Measurements from ENCODE around the gene BIRC5.
A peak's percentile ranks its signal among the peaks of the same experiment; 100 is the strongest.
"Not testable (repeated sequence)": the region's sequence is repeated elsewhere in the genome, so short reads cannot be mapped to it uniquely, and the experiment has no call there.

BIRC5 gene

GRCh38 chr17:78228176-78228575 is 14.1 kb downstream of the BIRC5 start:
- ATAC-seq (no peak), DNase-seq (no peak)
- H3K4me1 Mint-ChIP-seq, result peaks cover 35% of the 10 kb centered on the region
- peaks cover 70% of the 10 kb centered on the region for H3K27me3 Mint-ChIP-seq
- H3K27ac Mint-ChIP-seq, result no peak overlapping the region
- H3K9me3 Mint-ChIP-seq, result no peaks in the 10 kb centered on the region
- no peak overlapping the region for H3K4me3 Mint-ChIP-seq

GRCh38 chr17:78230252-78230962 is 16.4 kb downstream of the BIRC5 start:
- no peak for DNase-seq
- H3K27ac Mint-ChIP-seq, result no peak overlapping the region
- H3K4me3 Mint-ChIP-seq, result no peak overlapping the region
- no peaks in the 10 kb centered on the region for H3K9me3 Mint-ChIP-seq
- peaks cover 35% of the 10 kb centered on the region for H3K4me1 Mint-ChIP-seq
- no peak for ATAC-seq
- peaks cover 79% of the 10 kb centered on the region for H3K27me3 Mint-ChIP-seq

DNA sequence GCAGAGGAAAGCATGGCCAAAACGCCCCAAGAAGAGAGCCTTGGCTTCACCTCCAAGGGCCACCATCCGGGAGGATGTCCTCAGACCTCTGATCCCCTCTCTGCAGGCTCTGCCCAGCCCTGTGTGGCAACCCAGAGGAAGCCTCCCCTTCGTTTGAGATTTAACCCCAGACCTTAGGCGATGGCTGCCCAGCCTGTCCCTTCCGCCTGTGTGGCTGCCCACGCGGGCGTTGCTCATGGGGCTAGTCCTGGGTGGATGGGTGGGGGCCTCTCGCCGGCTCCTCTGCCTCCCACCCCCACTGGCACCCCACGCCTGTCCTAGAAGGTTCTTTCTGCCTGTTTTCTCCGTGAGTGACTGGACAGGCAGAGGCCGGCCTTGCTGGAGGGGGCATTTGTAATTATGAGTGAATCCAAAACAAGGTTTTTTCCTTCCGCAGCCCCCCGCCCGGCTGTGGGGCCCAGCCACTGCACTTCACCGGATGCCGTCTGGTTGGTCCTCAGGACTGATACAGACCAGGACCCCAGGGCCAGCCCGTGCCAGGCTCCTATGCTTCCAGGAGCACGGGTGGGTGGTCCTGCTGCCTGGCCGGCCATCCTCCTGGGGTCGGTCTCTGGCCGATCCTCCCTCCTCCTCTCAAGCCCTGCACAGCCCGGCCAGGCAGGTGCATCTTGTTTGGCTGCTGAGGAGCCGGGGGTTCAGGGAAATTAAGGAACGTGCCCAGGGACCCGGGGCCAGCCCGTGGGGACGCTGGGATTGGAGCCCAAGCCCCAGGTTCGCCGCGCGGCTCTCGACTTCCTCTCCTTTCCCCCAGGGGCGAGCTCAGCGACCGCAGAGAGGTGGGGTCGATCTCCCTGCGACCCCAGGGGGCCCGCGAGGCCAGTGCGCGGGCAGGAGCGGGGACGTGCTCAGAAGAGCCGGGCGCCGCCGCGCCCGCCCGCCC is 17.2 kb downstream of the BIRC5 start, which contains the start of gene TMEM235:
TSS of gene TMEM235 (plus strand) at position 636 of the 940 bp plus-strand sequence. CDS start 393 bp downstream, outside the sequence.
- ATAC-seq, result no peak
- H3K4me3 Mint-ChIP-seq, result peak within 1 kb of the TSS; percentile 49 to 62
- no peak for DNase-seq
- peaks cover 78% of the 10 kb centered on the region for H3K27me3 Mint-ChIP-seq
- H3K9me3 Mint-ChIP-seq, result no peaks in the 10 kb centered on the region
- H3K4me1 Mint-ChIP-seq, result peaks cover 35% of the 10 kb centered on the region
- no peak within 1 kb of the TSS for H3K27ac Mint-ChIP-seq

DNA sequence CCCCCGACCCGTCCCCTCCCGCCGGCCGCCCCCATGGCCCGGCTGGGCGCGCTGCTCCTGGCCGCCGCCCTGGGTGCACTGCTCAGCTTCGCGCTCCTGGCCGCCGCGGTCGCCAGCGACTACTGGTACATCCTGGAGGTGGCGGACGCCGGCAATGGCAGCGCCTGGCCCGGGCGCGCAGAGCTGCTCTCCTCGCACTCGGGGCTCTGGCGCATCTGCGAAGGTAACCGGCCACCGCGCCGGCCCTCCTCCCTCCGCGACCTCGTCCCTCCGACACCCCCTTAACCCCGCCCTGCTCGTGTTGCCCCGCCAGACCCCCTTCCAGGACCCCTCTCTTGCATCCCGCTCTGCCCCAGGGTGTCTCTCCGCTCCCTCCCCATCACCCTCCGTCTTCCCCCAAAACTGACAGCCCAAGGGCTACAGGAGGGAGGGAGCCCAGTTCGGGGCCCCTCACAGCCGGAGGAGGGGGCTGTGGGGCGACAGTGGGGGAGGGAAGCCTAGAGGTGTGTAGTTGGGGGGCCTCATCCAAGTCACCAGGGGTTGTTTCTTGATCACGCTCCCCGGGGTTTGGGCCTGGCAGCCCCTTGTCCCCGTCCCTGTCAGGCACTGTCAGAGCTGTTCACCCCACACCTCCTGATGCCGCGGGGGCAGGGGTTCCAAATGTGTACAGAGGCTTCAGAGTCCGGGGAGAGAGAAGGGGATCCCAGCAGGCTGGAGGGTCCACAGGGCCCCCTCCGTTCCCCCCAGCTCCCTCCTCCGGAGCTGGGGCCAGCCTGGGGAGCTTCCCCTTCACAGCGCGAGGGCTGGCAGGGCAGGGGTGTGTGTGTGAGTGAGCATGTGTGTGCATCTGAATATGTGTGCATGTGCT is 18.2 kb downstream of the BIRC5 start:
- Mint-ChIP-seq H3K27me3 (peaks cover 68% of the 10 kb centered on the region), H3K27ac (no peak overlapping the region)

DNA sequence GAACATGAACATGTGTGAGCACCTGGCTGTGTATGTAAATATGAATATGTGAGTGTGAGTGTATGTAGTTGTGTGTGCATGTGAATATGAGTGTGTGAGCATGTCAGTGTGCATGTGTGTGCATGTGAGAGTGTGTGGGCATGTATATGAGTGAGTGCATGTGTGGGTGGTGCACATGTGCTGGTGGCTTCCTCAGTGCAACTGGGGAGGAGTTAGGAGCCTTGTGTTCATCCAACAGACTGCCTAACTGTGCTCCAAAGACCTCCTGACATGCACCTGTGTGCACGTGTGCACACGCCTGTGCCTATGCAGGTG is 18.8 kb downstream of the BIRC5 start:
- Mint-ChIP-seq H3K4me1 (peaks cover 30% of the 10 kb centered on the region), H3K4me3 (no peak overlapping the region), H3K27ac (no peak overlapping the region), H3K27me3 (peaks cover 62% of the 10 kb centered on the region), H3K9me3 (no peaks in the 10 kb centered on the region)
- no peak for DNase-seq
- no peak for ATAC-seq

More for the DNA sequence above, 18.2 kb downstream of the BIRC5 start:
- DNase-seq, result no peak
- Mint-ChIP-seq H3K4me3 (peak overlapping the region; percentile 49 to 62), H3K9me3 (no peaks in the 10 kb centered on the region), H3K4me1 (peaks cover 35% of the 10 kb centered on the region)
- peak; percentile 82 for ATAC-seq

DNA sequence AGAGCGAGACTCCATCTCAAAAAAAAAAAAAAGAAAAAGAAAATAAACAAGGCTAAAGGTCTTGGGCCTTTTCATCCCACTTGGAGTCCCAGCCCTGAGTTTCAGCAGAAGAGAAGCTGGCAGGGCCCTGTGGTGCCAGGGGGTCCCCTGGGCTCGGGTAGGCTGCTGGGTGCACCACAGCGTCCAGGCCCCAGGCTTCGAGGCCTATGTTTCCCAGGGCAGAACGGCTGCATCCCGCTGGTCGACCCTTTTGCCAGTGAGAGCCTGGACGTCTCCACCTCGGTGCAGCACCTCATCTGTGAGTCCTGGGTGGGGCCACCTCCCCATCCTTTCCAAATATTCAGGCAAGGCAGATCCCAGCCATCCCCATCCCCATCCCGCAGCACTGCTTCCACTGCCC is 19.6 kb downstream of the BIRC5 start:
- ATAC-seq, result no peak
- peaks cover 54% of the 10 kb centered on the region for H3K27me3 Mint-ChIP-seq
- no peak for DNase-seq

GRCh38 chr17:78234261-78234865 is 20.3 kb downstream of the BIRC5 start:
- H3K9me3 Mint-ChIP-seq, result no peaks in the 10 kb centered on the region
- peaks cover 47% of the 10 kb centered on the region for H3K27me3 Mint-ChIP-seq
- DNase-seq (no peak), ATAC-seq (no peak)
- no peak overlapping the region for H3K27ac Mint-ChIP-seq
- H3K4me3 Mint-ChIP-seq, result no peak overlapping the region
- H3K4me1 Mint-ChIP-seq, result peaks cover 30% of the 10 kb centered on the region

More for the DNA sequence above, 19.6 kb downstream of the BIRC5 start:
- no peak overlapping the region for H3K4me3 Mint-ChIP-seq
- no peak overlapping the region for H3K27ac Mint-ChIP-seq
- H3K9me3 Mint-ChIP-seq, result no peaks in the 10 kb centered on the region
- H3K4me1 Mint-ChIP-seq, result peaks cover 30% of the 10 kb centered on the region

GRCh38 chr17:78235022-78235421 is 21.0 kb downstream of the BIRC5 start:
- H3K4me1 Mint-ChIP-seq, result peaks cover 30% of the 10 kb centered on the region
- not testable (repeated sequence) for H3K27ac Mint-ChIP-seq, DNase-seq, H3K4me3 Mint-ChIP-seq, H3K9me3 Mint-ChIP-seq, ATAC-seq
- peaks cover 40% of the 10 kb centered on the region for H3K27me3 Mint-ChIP-seq

DNA sequence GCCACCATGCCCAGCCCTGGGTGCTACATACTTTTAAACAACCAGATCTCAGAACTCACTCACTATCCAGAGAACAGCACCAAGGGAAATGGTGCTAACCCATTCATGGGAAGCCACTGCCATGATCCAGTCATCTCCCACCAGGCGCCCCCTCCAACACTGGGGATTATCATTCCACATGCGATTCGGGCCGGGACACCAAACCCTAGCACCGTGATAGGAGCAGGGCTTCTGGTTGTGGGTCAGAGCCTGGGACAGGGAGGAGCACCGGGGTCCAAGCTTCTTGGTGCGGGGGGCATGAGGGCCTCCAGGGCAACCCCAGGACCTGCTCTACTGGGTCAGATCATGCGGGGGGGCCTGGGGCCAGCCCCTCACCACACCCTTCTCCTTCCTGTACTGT is 21.8 kb downstream of the BIRC5 start:
- Mint-ChIP-seq H3K4me3 (no peak overlapping the region), H3K4me1 (peaks cover 22% of the 10 kb centered on the region), H3K27ac (no peak overlapping the region)

DNA sequence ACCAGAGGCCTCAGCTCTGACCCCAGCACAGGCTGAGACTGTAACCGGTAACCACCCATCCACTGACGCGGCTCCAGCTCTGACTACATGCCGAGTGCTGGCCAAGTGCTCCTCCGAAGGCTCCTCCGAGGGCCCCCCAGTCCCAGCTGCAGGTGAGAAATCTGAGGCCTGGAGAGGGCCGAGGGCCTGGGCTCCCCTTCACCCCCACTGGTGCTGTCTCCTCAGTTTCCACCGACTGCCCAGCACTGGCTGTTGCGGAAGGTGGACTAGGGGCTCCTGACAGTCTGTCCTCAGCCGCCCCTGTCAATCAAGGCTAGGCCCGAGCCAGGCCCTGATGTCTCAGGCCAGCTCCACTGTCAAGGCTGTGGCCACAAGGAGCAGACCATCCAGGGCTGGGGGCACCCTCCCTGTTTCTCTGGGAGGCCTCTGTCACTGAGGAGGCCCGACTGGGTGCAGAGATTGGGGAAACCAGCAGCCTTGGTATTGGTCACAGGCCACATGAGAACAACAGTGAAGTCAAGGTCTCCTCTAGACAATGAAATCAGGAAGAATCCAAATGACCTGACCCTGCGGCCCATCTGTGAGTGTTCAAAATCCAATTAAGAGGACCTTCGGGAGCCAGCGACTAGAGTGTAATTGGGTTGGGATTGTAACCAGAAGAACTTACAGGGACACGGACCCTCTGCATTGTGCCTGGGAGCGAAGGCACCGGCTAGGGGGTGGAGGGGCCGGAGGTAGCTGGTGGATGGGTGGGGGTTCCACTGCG is 22.5 kb downstream of the BIRC5 start:
- Mint-ChIP-seq H3K9me3 (no peaks in the 10 kb centered on the region), H3K27ac (no peak overlapping the region), H3K27me3 (peaks cover 25% of the 10 kb centered on the region), H3K4me1 (peaks cover 16% of the 10 kb centered on the region), H3K4me3 (no peak overlapping the region)
- no peak for ATAC-seq
- DNase-seq, result no peak

More for the DNA sequence above, 21.8 kb downstream of the BIRC5 start:
- peaks cover 32% of the 10 kb centered on the region for H3K27me3 Mint-ChIP-seq
- ATAC-seq, result no peak
- no peak for DNase-seq
- H3K9me3 Mint-ChIP-seq, result no peaks in the 10 kb centered on the region

- peaks cover 15% of the 10 kb centered on the region for H3K27me3 Mint-ChIP-seq
- H3K27ac Mint-ChIP-seq, result peak overlapping the region in 1 of 2 donors; percentile 21
- H3K9me3 Mint-ChIP-seq, result no peaks in the 10 kb centered on the region
- DNase-seq, result no peak
- ATAC-seq, result no peak
- H3K4me3 Mint-ChIP-seq, result no peak overlapping the region
- peaks cover 16% of the 10 kb centered on the region for H3K4me1 Mint-ChIP-seq
Measured at GRCh38 chr17:78237401-78238012, 23.5 kb downstream of the BIRC5 start.

- Mint-ChIP-seq H3K27ac (no peak overlapping the region), H3K4me3 (no peak overlapping the region), H3K9me3 (no peaks in the 10 kb centered on the region), H3K27me3 (peaks cover 4% of the 10 kb centered on the region), H3K4me1 (peaks cover 18% of the 10 kb centered on the region)
- DNase-seq (no peak), ATAC-seq (no peak)
Measured at GRCh38 chr17:78238823-78239488, 24.9 kb downstream of the BIRC5 start.

DNA sequence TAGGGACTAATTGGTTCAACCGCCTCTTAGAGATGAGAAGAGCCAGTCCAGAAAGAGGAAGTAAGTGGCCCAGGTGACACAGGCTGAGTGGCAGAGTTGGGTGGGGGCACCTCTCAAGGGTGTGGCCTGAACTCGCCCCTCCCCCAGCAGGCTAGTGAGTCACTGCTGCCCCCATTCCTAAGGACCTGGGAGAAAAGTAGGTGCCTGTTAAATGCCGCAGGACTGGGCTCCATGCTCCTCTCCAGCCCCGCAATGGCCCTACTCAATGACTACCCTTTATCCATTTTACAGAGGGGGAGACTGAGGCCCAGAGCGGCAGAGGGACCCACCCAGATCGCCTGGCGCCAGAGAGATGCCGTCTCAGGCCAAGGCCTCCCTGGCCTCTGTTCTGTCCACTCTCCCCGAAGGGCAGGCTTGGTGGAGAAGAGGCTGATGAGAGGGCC is 25.5 kb downstream of the BIRC5 start:
- Mint-ChIP-seq H3K27ac (no peak overlapping the region), H3K9me3 (no peaks in the 10 kb centered on the region), H3K4me1 (peaks cover 18% of the 10 kb centered on the region), H3K4me3 (no peak overlapping the region), H3K27me3 (no peaks in the 10 kb centered on the region)
- ATAC-seq (no peak), DNase-seq (no peak)

Data from stimulated activated naive CD8-positive, alpha-beta T cell treated with anti-CD3 and anti-CD28 coated beads, Interleukin-15, amount 100 ng/mL, for 72 hours (primary cell).